ENCODE data around the gene HEPN1.

HEPN1 gene

DNA sequence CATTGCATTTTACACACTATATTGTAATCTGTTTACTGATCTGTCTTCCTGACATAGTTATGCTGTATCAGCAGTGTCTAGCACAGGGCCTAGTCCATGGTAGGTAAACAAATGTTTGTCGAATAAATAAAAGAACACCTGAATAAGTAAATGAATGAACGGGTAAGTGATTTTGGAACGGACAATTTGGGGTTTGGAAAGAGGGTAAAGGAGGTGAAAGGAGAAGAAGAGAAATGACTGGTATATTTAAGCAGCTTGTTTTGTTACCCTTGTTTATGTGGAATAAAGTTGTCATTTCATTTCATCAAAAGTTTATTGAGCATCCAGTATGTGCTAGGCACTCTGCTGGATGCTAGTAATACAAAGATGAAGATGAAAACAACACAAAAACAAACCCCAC is at the start of gene HEPN1:
Gene HEPN1 (plus strand): TSS at position 301 of the 400 bp plus-strand sequence.
- no peak for DNase-seq (ENCODE audit: low spot score)

DNA sequence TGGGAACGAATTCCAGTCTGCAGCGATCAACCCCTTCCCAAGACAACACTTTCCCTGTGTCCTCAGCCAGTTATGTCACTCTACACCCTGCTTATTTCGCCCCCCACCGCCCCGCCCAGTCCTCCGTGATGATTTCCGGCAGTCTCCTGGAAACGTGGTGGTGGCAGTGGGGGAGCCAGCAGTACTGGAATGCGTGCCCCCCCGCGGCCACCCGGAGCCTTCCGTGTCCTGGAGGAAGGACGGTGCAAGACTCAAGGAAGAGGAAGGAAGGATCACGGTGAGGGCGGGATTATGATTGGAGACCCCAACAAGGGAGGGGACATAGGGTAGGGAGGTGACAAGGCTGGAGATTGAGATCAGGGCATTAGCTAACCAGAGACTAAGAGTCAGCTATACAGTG is 49.7 kb upstream of the HEPN1 start:
- no peak for DNase-seq (ENCODE audit: low spot score)

DNA sequence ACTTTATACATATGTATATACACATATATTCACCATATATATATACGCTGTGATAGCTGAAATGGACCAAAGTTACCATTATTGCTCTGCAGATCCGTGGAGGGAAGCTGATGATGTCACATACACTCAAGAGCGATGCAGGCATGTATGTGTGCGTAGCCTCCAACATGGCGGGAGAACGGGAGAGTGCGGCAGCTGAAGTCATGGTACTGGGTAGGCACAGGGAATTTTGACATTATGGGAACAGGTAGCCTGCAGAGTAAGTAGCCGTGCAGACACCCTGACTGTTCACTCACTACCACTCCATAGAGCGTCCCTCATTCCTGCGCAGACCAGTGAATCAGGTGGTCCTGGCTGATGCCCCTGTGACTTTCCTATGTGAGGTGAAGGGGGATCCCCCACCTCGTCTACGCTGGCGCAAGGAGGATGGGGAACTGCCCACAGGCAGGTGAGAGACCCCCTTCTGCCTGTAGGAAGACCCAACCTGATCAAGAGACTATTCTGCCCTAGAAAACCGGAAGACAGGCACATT is 49.1 kb upstream of the HEPN1 start:
- DNase-seq (ENCODE audit: low spot score) = no peak

DNA sequence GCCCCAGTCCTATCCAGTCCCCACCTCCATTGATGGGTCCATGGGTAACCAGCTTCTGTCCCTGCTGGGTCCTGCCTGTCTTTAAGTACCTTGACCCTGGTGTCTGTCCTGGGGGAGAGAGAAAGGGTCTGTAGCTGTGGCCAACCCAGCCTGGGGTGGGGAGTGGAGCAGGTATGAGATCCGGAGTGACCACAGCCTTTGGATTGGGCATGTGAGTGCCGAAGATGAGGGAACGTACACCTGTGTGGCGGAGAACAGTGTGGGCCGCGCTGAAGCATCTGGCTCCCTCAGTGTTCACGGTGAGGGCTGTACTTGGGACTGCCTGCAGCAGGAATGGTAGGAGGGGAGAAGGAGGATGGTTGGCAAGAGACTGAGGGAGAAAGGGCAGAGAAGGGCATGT is 48.6 kb upstream of the HEPN1 start:
- DNase-seq (ENCODE audit: low spot score) = no peak

DNA sequence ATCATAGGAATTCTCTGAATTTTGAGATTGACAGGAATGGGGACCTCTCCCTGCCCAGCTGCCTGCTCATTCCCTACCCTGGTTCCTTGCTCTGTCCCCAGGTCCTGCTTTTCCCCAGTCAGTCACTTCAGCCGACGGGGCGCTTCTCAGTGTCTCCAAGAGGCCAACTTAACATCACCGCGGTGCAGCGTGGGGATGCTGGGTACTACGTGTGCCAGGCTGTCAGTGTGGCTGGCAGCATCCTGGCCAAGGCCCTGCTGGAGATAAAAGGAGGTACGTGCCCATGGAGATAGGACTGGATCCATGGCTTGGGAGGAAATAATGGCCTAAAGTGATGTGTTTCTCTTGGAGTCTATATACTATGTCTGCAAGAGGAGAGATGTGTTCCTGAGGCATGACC is 46.8 kb upstream of the HEPN1 start:
- no peak for DNase-seq (ENCODE audit: low spot score)

DNA sequence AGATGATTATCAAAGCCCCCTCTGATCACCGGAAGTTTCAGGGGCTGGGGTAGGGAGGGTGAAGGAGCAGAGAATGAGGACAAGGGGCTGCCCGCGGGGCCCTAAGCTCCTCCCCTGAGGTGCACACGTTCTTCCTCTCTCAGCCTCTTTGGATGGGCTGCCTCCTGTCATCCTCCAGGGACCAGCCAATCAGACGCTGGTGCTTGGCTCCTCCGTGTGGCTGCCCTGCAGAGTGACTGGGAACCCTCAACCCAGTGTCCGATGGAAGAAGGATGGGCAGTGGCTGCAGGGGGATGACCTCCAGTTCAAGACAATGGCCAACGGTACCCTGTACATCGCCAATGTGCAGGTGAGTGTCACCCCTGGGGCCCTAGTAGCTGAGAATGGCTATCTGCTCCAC is 46.3 kb upstream of the HEPN1 start:
- DNase-seq (ENCODE audit: low spot score) = no peak

DNA sequence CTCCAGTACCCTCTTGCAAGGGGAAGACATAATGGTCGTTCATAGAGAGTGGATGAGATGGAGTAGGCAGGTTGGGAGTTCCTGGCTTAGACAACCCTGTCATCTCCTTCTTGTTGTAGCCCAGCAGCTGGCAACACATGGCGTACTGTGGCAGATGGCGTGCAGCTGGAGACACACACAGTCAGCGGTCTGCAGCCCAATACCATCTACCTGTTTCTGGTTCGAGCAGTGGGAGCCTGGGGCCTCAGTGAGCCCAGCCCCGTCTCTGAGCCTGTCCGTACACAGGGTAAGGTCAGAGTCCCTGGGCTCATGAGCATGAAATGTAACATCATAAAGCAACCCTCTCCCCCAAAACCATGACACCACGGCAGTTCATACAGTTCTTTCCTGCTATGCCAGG is 45.1 kb upstream of the HEPN1 start:
- DNase-seq (ENCODE audit: low spot score) = no peak

DNA sequence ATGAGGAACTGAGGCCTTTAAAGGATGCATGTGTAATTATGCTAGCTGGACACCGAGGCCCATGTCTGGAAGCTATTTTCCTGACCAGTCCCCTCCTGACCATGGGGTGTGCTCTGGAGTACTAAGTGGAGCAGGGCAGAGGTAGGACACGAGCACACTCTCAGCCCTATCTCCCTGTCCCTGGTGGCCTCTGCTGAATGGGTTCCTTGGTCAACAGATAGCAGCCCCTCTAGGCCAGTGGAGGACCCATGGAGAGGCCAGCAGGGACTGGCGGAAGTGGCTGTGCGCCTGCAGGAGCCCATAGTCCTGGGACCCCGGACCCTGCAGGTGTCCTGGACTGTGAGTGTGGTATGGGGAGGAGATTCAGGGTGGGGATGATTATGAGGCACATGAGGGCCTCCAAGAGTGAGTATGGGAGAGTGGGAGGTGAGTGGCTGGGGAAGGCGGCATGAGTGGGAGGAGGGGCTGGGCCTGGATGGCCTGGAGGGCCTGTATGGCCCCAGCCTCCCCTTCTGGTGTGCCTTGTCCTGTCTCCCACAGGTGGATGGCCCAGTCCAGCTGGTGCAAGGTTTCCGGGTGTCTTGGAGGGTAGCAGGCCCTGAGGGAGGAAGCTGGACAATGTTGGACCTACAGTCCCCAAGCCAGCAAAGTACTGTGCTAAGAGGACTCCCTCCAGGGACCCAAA is 44.3 kb upstream of the HEPN1 start:
- DNase-seq (ENCODE audit: low spot score) = no peak

DNA sequence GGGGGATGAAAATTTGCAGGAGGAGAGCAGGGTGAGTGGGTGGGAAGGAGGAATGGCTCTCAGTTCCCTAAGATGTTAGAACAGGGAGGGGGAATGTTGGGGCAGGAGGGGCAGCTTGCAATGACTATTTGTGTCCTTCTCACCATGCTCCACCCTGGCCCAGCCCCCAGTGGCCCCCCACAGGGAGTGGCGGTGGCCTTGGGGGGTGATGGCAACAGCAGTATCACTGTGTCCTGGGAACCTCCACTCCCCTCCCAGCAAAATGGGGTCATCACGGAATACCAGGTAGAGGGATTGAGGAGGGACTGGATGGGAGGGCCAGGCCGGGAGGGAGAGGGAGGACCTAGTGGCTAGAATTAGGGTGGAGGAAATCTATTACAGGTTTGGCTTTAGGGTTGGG is 43.6 kb upstream of the HEPN1 start:
- DNase-seq (ENCODE audit: low spot score) = no peak

DNA sequence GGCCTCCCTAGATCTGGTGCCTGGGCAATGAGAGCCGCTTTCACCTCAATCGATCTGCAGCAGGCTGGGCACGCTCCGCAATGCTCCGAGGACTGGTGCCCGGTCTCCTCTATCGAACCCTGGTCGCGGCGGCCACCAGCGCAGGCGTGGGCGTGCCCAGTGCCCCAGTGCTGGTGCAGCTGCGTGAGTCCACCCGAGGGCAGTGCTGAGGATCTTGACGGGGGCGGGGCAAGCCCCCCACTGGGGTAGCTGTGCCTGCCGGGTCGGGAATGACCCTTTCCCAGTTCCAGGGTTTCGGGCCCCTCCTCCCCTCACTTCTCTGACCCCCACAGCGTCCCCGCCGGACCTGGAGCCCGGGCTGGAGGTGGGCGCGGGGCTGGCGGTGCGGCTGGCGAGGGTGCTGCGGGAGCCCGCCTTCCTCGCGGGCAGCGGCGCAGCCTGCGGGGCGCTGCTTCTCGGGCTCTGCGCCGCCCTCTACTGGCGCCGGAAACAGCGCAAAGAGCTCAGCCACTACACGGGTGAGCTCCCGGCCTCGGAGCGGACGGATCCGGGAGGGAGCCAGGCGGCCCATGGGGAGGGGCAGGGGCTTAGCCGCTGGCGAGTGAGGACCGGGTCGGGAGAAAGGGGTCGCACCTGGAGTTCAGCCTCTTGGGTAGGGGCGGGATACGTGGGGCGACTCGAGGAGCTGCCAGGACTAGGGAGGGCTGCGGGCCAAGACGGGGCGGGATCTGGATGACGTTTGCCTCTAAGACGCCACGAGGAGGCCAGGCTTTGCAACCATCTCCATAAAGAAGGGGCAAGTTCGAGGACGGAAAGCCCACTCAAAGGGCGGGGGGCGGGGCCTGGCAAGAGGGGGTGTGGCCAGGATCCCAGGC is 42.9 kb upstream of the HEPN1 start:
- DNase-seq (ENCODE audit: low spot score) = peak; percentile 69

DNA sequence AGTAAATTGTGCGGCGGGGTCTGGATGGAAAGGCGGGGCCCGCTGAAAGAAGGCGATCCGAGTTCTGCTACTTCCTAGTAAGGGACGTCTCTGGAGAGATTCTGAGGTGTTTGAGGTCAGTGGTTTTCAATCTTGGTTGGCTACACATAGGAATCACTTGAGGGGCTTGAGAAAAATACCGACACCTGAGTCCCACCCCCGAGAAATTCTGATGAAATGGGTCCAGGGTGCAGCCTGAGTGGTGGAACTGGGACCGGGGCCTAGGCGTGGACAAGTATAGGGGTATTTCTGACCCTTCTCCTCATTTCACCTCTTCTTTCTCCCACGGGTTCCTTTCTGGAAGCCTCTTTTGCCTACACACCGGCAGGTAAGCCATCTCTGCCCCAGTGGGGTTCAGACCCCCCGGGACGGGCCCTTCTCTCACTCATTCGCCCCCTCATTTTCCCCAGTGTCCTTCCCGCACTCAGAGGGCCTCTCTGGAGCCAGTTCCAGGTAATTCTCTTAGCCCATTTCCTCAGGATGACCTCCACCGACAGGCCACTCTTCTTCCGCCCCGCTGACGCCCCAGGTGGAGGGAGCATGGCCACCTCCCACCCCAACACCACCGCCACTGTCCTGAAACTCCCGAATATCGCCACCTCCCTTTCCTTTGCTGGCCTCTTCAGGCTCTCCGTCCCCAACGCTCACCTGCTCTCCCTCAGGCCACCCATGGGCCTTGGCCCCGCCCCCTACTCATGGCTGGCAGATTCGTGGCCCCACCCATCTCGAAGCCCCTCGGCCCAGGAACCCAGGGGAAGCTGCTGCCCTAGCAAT is 42.0 kb upstream of the HEPN1 start:
- no peak for DNase-seq (ENCODE audit: low spot score)

DNA sequence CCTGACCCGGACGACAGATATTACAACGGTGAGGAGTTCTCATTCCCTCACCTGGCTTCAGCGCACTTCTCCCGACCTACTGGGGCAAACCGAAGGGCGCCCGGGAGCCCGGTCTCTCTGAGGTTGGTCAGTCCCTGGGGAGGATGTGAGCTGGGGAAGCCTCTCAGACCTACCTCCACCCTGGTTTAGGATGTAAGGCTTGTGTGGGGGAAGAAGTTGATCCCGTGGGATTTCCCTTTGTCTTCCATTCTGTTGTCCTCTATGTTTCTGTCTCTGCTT is 41.5 kb upstream of the HEPN1 start:
- no peak for DNase-seq (ENCODE audit: low spot score)

DNA sequence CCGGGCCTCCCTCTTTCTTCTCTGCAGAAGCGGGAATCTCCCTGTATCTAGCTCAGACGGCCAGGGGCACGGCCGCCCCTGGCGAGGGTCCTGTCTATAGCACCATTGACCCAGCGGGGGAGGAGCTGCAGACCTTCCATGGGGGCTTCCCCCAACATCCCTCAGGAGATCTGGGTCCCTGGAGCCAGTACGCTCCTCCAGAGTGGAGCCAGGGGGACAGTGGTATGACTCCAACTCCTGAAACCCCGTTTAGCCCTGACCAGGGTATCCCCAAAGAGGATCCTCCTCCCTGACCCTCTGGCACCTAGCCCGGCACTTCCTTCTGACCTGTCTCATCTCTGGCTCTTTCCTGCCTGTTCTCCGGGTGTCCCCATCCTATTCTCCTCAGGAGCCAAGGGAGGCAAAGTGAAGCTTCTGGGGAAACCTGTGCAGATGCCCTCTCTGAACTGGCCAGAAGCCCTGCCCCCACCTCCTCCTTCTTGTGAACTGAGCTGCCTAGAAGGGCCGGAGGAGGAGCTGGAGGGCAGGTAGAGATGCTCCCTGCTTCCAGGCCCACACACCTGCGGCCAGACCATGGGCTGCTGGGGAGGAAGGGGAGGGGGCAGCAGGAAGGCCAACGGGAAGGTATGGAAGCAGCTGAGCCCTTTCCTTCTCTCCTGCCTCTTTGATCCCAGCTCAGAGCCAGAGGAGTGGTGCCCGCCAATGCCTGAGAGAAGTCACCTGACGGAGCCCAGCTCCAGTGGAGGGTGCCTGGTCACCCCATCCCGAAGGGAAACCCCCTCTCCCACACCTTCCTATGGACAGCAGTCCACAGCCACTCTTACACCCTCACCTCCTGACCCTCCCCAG is 40.9 kb upstream of the HEPN1 start:
- DNase-seq (ENCODE audit: low spot score) = no peak

DNA sequence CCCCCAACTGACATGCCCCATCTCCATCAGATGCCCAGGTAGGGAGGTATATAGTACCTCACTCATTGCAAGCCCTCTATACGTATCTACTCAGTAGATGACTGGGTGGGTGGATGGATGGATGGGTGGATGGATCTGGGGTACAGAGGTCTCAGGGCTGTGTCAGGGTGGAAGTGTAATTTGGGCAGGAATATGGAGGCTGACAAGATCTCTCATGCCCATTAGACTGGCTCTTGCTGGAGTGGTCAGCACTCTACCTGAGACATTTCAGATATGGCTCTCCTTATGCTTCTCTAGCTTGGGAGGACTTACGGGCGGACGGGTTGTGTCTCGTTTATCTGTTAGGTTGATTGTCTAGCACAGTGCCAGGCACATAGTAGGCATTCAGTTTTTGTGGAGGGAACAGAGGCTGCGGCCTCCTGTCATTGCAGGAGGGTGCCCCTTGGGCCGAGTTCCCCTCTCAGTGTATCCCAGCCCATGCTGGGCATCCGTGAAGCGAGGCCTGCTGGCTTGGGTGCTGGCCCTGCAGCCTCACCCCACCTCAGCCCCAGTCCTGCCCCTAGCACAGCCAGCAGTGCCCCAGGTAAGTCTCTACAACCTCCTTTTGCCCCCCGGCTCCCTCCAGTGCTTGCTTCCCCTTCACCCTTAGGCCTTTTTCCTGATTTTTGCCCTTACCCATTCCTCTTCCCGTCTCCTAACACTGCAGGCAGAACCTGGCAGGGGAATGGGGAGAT is 40.1 kb upstream of the HEPN1 start:
- DNase-seq (ENCODE audit: low spot score) = no peak

DNA sequence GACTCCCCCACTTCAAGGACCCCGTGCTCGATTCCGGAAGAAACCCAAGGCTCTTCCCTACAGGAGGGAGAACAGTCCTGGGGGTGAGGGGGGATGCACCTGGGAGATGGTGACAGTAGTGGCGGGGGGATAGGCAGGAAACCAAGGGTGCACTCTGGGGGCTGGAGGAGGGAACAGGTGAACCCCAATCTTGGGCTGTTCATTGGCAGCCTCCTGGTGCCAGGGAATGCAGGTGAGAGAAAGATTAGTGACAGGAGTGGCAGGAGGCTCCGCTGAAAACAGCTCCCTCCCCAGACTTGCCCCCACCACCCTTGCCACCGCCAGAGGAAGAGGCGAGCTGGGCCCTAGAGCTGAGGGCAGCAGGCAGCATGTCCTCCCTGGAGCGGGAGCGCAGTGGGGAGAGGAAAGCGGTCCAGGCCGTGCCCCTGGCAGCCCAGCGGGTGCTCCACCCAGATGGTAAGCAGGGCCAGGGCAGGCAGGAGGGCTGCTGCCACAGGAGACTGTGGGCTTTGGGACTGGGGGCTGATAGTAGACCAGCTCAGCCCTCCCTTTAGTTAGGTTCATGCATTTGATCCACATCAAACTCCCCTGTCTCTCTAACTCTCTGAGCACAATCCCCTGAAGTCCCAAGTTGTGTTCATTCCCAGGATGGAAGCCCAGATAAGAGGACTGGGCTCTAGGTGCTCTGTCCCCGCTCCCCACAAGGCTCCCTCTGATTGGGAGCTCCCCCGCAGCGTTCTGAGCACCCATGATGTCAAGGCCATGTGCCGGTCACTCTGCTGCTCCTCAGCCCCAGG is 39.4 kb upstream of the HEPN1 start:
- no peak for DNase-seq (ENCODE audit: low spot score)

DNA sequence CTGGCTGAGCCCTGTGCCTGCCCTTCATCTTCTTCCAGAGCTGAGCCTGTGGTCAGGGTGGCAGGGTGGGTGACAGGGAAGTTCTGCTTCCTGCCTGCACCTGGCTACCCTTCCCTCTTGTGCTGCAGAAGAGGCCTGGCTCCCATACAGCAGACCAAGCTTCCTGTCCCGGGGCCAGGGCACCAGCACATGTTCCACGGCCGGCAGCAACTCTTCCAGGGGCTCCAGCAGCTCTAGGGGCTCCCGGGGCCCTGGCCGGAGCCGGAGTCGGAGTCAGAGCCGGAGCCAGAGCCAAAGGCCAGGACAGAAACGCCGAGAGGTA is 38.8 kb upstream of the HEPN1 start:
- no peak for DNase-seq (ENCODE audit: low spot score)

DNA sequence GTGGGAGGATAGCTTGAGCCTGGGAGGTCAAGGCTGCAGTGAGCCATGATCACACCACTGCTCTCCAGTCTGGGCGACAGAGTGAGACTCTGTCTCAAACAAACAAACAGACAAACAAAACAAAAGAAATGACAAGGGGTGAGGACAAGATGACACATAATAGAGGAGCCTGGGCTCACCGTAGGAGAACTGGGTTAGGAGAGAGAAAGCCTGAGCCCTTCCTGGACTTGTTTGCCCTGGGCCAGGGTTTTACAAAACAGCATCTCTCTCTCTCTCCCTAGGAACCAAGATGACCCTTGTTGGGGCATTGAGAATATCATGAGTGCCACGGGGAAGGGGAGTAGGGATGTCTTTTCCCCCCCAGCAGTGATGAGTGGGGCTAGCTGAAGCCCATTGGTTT is 38.1 kb upstream of the HEPN1 start:
- no peak for DNase-seq (ENCODE audit: low spot score)

DNA sequence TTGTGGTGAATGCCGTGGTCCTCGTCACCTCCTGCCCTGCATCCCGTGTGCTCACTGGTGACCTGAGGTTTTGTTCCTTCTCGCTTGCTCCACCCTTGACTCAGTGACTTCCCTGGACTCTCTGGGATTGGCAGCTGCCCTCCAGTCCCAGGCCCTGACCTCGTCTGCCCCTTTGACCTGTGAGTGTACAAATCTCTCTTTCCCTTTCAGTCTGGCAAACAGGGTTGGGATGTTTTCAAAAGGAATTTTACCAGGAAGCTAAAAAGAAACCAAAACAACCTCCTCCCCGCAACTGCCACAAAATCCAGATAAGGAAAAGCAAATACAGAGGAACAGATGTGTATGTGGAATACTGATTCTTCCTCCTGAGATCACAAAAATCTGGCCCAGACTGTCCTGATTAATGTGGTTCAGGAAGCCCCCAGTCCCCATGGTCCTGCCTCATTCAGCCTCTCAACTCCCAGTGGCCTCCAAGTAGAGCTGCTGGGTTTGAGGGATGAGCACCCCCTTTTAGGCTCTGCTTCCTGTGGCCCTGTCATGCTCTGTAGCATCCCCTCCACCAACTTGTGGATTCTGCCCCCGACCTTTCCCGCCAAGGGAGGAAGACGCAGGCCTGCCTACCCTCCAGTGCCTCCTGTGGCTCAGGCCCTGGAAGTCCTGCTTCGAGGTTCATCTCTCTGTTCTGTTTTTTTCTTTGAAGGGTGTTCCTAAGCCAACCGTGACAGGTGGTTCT is 36.5 kb upstream of the HEPN1 start:
- no peak for DNase-seq (ENCODE audit: low spot score)

DNA sequence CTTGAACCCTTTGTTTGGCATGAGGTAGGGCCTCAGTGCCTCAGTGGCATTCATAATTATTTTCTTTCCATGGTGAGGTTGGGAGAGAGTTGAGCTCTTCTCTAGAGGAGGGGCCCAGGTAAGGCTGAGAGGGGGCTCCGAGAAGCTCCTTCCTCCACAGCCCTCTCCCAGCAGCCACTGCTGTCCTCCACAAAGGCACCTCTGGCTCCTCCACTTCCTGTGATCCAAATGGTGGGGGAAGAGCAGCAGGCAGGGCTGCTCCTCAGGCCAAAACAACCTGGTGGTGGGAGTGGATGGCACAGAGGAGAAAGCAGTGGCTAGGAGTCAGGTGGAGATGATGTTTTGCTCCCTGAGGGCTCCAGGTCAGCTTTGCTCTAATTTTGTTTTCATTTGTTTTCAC is 34.7 kb upstream of the HEPN1 start:
- no peak for DNase-seq (ENCODE audit: low spot score)

Measured in SW480 (cell line).